NCI-H2227 (cell line): Measurements from ENCODE around the gene ZNF384.
"Not testable (repeated sequence)": the region's sequence is repeated elsewhere in the genome, so short reads cannot be mapped to it uniquely, and the experiment has no call there.

ENCODE experiments used
- DNase-seq: peaks from one replicate; lab custom pipeline; 2025; ENCODE audit not compliant: unreplicated experiment; lab: John Stamatoyannopoulos, UW

Gene ZNF384

DNA sequence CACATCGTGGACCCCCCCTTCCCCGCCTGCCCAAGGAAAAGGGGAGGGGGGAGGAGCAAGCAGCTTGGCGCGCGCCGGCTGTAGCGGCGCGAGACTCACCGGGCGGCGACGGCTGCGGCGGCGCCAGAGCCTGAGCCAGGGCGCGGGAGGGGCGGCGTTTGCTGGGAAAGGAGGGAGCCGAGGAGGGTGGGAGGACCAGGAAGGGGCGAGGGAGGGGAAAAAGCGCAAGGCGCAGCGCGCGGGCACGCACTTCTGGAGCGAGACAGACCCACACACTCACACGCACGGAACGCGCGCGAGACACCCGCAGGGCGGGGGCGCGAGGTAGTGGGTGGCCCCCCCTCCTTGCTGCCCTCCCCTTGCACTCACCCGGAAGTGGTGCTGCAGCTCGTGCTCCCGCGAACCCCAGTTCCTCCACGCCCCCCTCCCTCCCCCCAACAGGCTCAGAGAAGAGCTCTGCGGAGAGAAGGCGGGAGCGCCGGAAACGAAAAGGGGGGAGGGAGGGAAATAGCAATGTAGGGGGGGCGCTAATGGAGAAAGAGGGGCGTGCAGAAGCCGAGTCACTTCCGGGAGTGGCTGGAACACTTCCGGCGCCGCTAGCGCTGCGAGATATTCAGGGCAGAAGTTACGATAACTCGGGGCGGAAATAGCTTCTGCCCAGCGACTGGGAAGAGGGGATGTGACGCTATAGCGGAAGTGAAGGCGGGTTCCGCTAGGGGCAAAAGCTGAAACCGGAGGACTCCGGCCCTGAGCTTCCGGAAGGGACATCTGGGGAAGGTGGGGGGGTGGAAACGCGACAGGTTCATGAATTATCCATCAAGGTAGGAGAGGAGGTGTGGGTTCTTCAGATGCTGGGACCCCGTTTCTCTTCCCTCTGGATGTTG, at the start of gene ZNF384:
ZNF384 (minus strand) TSS at position 377 of the 884 bp plus-strand sequence. CDS start 9,855 bp downstream, outside the sequence.
- DNase-seq: peak; percentile 97

DNA sequence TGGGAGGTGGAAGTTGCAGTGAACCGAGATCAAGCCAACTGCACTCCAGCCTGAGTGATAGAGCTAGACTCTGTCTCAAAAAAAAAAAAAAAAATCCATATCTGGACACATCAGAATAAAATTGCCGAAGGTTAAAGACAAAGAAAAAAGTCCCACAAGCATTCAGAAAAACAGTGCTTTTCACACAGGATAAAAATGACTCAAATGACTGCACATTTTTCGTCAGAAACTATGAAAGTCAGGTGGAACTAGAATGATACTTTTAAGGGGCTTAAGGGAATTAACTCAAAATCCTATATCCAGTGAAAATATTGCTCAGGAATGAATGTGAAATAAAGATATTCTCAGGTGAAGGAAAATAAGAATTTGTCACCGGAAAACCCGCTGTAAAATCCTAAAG, 47.6 kb upstream of the ZNF384 start:
- DNase-seq: no peak

DNA sequence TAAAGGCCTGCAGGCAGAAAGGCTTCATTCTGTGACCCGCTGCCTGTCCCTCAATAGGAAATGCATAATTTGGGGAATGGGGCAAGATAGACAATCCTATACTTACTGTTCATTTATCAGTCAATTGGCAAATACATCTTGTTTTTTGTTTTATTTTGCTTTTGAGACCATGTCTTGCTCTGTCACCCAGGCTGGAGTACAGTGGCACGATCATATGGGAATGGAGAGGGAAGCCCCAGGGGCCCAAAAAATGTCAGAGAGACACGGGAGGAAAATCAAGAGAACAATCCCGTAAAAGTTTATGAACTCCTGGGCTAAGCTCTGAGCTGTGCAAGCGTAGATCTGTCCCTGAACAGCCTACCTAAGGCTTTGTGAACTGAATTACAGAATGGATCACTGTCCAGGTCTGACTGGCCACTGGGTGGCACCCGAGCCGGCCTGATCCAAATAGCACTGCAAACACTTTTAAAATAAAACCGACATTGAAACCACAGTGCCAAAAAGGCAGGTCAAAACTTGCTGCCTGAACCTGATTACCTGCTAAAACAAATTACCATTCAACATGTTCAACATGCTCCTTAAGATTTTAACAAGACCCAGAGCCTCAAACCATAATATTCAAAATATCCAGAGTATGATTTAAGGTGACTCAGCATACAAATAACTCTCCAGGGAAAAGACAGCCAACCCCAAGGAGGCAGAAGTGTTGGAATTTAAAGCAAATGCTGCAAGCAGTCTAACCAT, 46.4 kb upstream of the ZNF384 start:
- DNase-seq: peak; percentile 61

DNA sequence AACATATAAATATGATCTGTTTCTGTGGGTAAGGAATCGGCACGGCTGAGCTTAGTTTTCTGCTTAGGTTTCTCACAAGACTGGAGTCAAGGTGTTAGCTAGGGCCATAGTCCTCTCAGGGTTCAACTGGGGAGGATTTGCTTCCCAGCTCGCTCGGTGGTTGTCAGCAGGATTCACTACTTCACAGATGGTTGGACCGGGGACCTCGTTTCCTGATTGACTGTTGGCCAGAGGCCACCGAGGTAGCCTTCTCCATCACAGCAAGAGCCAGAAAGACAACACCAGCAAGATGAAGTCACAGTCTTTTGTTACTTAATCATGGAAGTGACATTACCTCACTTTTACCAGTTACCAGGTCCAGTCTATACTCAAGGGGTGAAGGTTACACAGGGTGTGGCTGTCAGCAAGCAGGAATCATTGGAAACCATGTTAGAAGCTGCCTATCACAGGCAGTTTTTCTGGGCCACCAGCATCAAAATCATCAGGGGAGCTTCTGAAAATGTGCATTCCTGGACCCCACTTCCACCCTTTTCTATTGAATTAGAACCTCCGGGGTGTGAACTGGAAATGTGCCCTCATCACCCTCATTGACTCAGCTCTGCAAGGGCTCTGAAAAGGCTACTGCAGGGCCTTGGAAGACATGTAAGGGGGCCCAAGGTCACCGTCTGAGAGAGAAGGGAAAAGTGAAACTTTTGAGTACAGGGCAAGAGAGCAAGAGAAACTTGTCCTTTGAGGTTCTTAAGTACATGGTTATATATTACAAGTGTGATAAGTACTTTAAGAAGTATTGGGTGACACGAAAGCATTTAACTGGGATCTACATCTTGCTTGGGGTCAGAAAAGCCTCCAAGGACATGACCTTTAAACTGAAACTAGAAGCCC, 45.6 kb upstream of the ZNF384 start:
- DNase-seq: no peak

DNA sequence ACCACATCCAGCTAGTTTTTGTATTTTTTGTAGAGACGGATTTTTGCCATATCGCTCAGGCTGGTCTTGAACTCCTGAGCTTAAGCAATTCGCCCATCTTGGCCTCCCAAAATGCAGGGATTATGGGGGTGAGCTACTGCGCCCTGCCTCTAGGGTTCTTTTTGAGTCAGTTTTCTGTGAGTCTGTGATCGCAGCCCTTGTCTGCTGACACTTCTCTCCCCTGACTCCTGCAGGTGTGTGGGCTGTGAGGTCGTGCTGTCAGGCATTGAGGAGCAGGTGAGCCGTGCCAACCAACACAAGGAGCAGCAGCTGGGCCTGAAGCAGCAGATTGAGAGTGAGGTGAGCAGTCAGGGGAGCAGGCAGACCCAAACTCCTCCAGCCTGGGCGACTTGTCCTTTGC, 41.0 kb upstream of the ZNF384 start:
- no peak for DNase-seq

DNA sequence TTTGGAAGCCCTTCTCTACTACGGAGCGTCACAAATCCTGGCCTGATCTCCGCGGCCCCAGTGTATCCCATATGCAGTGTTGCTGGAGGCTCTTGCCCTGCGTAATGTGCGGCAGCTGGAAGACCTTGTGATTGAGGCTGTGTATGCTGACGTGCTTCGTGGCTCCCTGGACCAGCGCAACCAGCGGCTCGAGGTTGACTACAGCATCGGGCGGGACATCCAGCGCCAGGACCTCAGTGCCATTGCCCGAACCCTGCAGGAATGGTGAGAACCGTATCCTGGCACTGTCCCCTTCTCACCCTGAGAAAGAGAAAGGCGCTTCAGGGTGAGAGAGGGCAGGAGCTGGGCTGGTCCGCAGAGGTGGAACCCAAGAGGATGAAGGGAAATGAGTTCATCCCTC, 40.0 kb upstream of the ZNF384 start:
- DNase-seq: no peak

DNA sequence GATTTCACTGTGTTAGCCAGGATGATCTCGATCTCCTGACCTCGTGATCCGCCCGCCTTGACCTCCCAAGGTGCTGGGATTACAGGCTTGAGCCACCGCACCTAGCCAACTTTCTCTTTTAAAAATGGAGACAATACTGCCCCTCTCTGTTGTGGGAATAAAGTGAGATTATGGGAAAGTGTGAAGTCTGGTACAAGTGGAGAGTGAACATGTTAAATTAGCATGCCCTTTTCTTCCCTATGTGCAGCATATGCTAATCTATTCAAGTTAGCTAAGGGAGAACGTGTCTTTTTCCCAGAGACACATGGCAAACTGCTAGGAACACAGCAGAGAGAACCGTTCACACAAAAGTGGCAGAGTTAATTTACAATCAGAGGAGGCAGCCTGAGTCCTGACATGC, 36.2 kb upstream of the ZNF384 start:
- no peak for DNase-seq

DNA sequence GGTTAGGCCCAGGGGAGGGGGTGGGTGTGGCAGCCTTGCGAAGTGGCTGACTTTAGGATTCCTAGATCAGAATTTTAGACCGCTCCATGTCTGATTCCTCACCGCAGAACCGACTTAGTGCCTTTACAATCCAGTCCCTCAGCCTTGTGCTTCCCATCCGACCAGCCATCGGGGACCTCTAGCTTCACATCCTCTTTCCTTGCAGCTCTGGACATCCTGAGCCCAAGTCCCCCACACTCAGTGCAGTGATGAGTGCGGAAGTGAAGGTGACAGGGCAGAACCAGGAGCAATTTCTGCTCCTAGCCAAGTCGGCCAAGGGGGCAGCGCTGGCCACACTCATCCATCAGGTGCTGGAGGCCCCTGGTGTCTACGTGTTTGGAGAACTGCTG, 35.2 kb upstream of the ZNF384 start:
- peak; percentile 47 for DNase-seq

DNA sequence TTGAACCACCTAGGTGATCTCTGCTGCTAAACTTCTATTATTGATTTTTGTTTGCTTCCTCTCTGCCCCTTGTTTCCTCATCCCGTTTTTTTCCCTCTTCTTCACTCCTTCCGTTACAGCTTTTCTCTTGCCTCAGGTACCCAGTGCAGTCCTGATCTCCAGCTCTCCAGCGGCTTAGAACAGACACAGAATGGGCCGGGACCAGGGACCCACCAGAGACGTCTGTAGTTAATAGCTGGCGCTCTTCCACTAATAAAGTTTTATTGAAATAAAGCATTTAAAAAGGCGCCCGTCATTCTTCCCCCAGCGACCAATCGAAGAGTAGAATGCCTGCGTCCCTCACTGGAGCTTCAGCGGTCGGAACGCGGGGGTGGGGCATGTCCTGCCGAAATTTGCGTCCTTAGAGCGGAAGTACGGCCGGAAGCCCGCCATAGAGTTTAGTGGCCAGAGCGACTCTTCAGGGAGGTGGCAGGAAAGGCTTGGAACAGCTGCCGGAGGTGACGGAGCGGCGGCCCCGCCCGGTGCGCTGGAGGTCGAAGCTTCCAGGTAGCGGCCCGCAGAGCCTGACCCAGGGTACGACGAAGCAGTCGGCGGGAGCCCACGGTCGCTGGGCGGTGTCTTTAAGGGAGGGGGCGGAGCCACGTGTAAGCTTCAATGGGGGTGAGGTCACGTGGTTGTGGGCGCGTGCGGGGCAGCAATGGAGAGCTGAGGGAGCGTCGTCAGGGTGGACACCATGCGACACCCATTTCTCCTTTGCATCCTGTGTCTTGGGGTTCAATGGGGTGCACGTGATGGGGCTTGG, 34.6 kb upstream of the ZNF384 start, which contains the start of gene COPS7A:
COPS7A (plus strand) TSS at position 440 of the 802 bp plus-strand sequence. CDS start 611 bp downstream, outside the sequence.
- peak; percentile 97 for DNase-seq

DNA sequence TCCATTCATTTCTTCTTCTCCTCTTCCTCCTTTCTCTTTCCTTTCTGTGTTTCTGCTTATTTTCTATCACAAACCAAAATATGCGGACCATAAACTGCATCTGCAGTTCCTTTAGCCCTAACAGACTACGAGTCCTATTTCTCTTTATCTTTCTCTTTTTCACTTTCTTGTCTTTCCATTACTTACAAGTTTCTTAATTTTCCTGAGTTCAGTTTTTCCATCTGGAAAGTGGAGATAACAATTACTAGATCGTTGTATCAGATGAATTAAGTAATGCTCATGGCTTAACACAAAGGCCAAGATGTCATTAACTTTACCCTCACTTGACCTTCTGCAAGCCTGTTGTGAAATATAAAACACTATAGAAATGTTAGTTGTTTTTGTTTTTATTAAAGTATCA, 33.7 kb upstream of the ZNF384 start:
- no peak for DNase-seq

DNA sequence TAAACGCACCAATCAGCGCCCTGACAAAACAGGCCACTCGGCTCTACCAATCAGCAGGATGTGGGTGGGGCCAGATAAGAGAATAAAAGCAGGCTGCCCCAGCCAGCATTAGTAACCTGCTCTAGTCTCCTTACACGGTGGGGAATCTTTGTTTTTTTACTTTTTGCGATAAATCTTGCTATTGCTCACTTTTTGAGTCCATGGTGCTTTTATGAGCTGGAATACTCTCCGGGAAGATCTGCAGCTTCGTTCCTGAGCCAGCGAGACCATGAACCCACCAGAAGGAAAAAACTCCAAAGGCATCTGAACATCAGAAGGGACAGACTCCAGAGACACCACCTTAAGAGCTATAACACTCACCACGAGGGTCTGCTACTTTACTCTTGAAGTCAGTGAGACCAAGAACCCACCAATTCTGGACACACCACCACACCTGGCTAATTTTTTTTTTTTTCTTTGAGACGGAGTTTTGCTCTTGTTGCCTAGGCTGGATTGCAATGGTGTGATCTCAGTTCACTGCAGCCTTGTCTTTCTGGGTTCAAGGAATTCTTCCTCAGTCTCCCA, 27.8 kb upstream of the ZNF384 start:
- DNase-seq: no peak

DNA sequence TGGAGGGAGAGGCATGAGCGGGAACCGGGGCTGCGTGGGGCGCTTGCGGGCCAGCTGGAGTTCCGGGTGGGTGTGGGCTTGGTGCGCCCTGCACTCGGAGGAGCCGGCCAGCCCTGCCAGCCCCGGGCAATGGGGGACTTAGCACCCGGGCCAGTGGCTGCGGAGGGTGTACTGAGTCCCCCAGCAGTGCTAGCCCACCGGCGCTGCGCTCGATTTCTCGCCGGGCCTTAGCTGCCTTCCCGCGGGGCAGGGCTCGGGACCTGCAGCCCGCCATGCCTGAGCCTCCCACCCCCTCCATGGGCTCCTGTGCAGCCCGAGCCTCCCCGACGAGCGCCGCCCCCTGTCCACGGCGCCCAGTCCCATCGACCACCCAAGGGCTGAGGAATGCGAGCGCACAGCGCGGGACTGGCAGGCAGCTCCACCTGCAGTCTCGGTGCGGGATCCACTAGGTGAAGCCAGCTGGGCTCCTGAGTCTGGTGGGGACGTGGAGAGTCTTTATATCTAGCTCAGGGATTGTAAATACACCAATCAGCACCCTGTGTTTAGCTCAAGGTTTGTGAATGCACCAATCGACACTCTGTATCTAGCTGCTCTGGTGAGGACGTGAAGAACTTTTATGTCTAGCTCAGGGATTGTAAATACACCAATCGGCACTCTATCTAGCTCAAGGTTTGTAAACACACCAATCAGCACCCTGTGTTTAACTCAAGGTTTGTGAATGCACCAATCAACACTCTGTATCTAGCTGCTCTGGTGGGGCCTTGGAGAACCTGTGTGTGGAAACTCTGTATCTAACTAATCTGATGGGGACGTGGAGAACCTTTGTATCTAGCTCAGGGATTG, 27.1 kb upstream of the ZNF384 start:
- DNase-seq: not testable (repeated sequence)

DNA sequence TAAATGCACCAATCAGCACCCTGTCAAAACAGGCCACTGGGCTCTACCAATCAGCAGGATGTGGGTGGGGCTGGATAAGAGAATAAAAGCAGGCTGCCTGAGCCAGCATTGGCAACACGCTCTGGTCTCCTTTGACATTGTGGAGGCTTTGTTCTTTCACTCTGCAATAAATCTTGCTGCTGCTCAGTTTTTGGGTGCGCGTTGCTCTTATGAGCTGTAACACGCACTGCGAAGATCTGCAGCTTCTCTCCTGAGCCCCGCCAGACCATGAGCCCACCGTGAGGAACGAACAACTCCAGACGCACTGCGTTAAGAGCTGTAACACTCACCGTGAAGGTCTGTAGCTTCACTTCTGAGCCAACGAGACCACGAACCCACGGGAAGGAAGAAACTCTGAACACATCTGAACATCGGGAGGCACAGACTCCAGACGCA, 19.8 kb upstream of the ZNF384 start:
- no peak for DNase-seq

DNA sequence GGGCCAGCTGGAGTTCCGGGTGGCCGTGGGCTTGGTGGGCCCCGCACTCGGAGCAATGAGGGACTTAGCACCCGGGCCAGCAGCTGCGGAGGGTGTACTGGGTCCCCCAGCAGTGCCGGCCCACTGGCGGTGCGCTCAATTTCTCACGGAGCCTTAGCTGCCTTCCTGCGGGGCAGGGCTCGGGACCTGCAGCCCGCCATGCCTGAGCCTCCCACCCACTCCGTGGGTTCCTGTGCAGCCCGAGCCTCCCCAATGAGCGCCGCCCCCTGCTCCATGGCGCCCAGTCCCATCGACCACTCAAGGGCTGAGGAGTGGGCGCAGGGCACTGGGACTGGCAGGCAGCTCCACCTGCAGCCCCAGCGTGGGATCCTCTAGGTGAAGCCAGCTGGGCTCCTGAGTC, 19.2 kb upstream of the ZNF384 start:
- not testable (repeated sequence) for DNase-seq

DNA sequence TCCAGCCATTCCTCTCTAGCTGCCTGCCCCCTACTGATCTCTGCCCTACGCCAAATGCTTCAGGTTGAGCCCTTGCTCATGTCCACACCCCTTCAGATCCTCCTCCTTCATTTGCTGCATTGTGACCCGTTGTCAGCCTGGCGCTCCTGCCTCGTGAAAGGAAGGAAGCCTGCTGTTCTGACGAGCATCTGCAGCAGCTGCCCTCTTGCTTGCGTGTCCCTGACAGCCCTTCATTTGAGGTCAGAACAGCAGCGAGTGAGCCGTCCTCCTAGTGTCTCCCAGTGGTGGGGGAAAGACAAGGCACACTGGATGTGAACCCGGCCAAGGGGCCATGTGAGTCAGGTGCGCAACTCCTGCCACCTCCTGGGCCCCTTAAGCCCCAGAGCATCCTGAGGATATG, 14.5 kb upstream of the ZNF384 start:
- peak; percentile 73 for DNase-seq

DNA sequence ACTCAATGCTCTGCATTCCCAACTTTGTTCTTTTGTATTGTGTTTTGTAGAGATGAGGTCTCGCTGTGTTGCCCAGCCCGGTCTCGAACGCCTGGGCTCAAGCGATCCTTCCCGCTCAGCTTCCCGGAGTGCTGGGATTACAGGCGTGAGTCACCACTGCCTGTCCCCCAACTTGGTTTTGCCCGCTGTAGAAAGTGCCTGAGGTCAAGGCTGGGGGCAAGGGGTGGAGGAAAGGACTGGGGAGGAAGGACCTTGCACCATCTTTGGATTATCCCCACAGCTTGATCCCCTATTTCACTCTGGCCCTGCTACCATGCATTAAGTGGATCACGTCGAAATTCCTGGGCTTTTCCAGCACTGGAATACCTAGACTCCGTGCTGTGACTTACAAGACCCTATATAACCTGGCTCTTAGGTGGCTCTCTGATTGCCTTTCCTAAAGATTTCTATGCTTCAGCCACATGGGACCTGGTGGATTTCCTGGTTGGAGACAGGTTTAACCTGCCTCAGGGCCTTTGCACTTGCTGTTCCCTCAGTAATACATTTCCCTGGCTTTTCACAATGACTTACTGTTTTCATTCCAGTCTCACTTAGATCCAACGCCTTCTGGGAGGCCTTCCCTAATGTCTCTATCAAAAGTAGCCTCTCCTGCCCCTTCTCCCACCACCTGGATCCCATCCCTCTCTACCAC, 12.0 kb upstream of the ZNF384 start:
- DNase-seq: no peak

DNA sequence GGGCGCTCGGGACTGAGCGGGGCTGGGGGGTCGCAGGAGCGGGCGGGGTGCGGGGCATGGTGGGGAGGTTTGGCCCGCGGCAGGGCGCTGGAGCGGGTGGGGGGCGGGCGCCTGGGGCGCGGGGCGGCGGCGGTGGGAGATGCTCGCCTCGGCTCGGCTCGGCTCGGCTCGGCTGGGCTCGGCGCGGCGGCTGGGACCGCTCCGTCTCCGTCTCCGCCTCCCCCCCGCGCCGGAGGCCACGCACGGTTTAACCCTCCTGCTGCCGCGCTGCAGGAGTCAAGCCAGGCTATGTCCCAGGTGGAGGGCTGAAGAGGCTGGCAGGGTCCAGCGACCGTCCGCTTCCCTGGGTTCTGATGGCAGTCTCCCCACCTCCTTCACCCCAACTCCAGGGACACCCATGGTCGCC, 11.5 kb upstream of the ZNF384 start, which contains the start of gene PIANP:
PIANP (minus strand) TSS at position 170 of the 406 bp plus-strand sequence. CDS start 2,754 bp downstream, outside the sequence.
- peak; percentile 65 for DNase-seq

DNA sequence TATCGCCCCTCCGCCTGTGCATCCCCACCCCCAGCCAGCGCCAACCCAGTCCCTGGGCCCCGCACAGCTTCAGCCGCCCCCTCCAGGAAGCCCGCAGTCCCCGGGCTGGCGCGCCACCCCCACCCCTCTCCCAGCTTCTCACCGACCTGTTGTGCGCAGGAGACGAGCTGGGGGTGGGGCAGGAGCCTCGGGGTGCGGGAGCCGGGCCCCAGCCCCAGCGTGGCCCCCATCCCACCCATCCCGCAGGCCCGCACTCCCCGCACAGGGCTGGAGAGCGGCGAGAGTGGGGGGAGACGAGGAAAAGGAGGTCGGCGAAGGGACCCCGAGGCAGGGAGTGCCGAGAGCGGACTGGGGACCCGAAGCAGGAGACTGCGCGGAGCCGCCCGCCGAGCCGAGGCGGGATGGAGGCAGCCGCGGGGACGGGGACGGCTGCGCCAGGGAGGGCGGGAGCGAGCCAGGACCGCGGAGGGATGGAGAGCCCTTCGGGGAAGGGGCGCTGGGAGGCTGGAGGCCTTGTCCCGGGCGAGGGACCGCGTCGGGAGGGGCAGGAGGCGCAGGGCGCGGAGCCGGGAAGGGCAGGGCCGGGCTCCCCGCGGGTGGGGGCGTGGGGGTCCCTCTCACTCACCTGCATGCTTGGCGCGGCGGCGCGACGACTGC, 10.9 kb upstream of the ZNF384 start:
- peak; percentile 37 for DNase-seq
